Effector CD4-positive, alpha-beta T cell (primary cell): ENCODE data around the gene EGFLAM.
"Not testable (repeated sequence)": the region's sequence is repeated elsewhere in the genome, so short reads cannot be mapped to it uniquely, and the experiment has no call there.

Source experiments
- DNase-seq: peaks from one replicate; pipeline ENCODE4 v3.0.0-alpha.2; 2020

The EGFLAM gene

GRCh38 chr5:38380537-38380936 lies 122.2 kb downstream of the EGFLAM start:
- no peak for DNase-seq

GRCh38 chr5:38381361-38381760 lies 123.0 kb downstream of the EGFLAM start:
- no peak for DNase-seq

- DNase-seq, result no peak
Measured at GRCh38 chr5:38382898-38383297, 124.5 kb downstream of the EGFLAM start.

- no peak for DNase-seq
Measured at GRCh38 chr5:38383701-38384100, 125.3 kb downstream of the EGFLAM start.

GRCh38 chr5:38384396-38384795 lies 126.0 kb downstream of the EGFLAM start:
- DNase-seq, result no peak

- DNase-seq, result no peak
Measured at GRCh38 chr5:38387161-38387560, 128.8 kb downstream of the EGFLAM start.

GRCh38 chr5:38393636-38394035 lies 135.3 kb downstream of the EGFLAM start:
- DNase-seq, result no peak

- no peak for DNase-seq
Measured at GRCh38 chr5:38396766-38397165, 138.4 kb downstream of the EGFLAM start.

GRCh38 chr5:38400365-38400764 lies 142.0 kb downstream of the EGFLAM start:
- no peak for DNase-seq

- DNase-seq, result no peak
Measured at GRCh38 chr5:38401145-38401544, 142.8 kb downstream of the EGFLAM start.

GRCh38 chr5:38403406-38403805 lies 145.0 kb downstream of the EGFLAM start:
- DNase-seq, result no peak

GRCh38 chr5:38403877-38404635 lies 145.7 kb downstream of the EGFLAM start:
- no peak for DNase-seq

- no peak for DNase-seq
Measured at GRCh38 chr5:38404667-38405276, 146.4 kb downstream of the EGFLAM start.

GRCh38 chr5:38408446-38409198 lies 150.3 kb downstream of the EGFLAM start:
- no peak for DNase-seq

- DNase-seq, result no peak
Measured at GRCh38 chr5:38410304-38410990, 152.1 kb downstream of the EGFLAM start.

GRCh38 chr5:38413696-38414095 lies 155.3 kb downstream of the EGFLAM start:
- no peak for DNase-seq

GRCh38 chr5:38414348-38414747 lies 156.0 kb downstream of the EGFLAM start:
- no peak for DNase-seq

GRCh38 chr5:38415772-38416171 lies 157.4 kb downstream of the EGFLAM start:
- not testable (repeated sequence) for DNase-seq

GRCh38 chr5:38417658-38418017 lies 159.3 kb downstream of the EGFLAM start:
- no peak for DNase-seq

GRCh38 chr5:38420246-38420645 lies 161.9 kb downstream of the EGFLAM start:
- DNase-seq, result no peak

- DNase-seq, result no peak
Measured at GRCh38 chr5:38420691-38421390, 162.5 kb downstream of the EGFLAM start.

GRCh38 chr5:38422622-38423021 lies 164.3 kb downstream of the EGFLAM start:
- DNase-seq, result no peak
